IMR-90 (cell line): ENCODE data around the gene C5orf58. TPM values are rescaled to one million over a fixed set of nuclear protein-coding genes. Genes with fewer than 3 reads are reported as not detected.

Experiments
- ATAC-seq: fragments of 200-7000 bp; cut with Tn5 transposase; 2 replicates; pipeline ENCODE4 v1.9.1; 2020; ENCODE audit warnings: low read depth, mild to moderate bottlenecking, moderate library complexity
- BruUV-seq: library from RNA; stranded (reverse); fragments of 400-500 nt; replicated peaks from 2 replicates; lab custom pipeline; 2021; lab: Mats Ljungman, UMichigan
- CTCF ChIA-PET: fragments of 300-600 bp; formaldehyde crosslinking; extraction: SDS; loops from one replicate; lab custom pipeline; 2021; ENCODE audit warnings: antibody characterized with exemption; lab: Yijun Ruan, JAX
- POLR2A ChIA-PET: fragments of 300-600 bp; sonication (Branson Sonifier 250); formaldehyde crosslinking; loops from one replicate; lab custom pipeline; 2022; ENCODE audit warnings: antibody characterized with exemption; ENCODE audit not compliant: unreplicated experiment; lab: Charles Lee
- DNase-seq: peaks from one replicate; pipeline ENCODE4 v3.0.0; 2013
- H2AFZ ChIP-seq: replicated peaks from 2 replicates; pipeline ENCODE3; 2013; ENCODE audit warnings: low read length, mild to moderate bottlenecking; ENCODE audit not compliant: poor library complexity
- H2AK5ac ChIP-seq: 2 replicates; pipeline ENCODE4 v1.6.1; 2013; ENCODE audit warnings: low read depth, low read length, inconsistent platforms
- H2AK9ac ChIP-seq: replicated peaks from 2 replicates; pipeline ENCODE3; 2013; ENCODE audit warnings: mild to moderate bottlenecking, low read depth, low read length, moderate library complexity; ENCODE audit not compliant: poor library complexity
- H2BK120ac ChIP-seq: 2 replicates; pipeline ENCODE4 v1.6.1; 2013; ENCODE audit warnings: low read depth, low read length, inconsistent platforms
- H2BK15ac ChIP-seq: 3 replicates; pipeline ENCODE4 v1.6.1; 2013; ENCODE audit warnings: low read depth, low read length, inconsistent platforms
- H2BK20ac ChIP-seq: 2 replicates; pipeline ENCODE4 v1.6.1; 2013; ENCODE audit warnings: low read depth, mild to moderate bottlenecking, inconsistent platforms, low read length, moderate library complexity
- H2BK5ac ChIP-seq: 2 replicates; pipeline ENCODE4 v1.6.1; 2013; ENCODE audit warnings: mild to moderate bottlenecking, low read depth, low read length, inconsistent platforms; ENCODE audit not compliant: poor library complexity, severe bottlenecking
- H3K14ac ChIP-seq: replicated peaks from 2 replicates; pipeline ENCODE4 v1.6.1; 2013; ENCODE audit warnings: low read depth, low read length, inconsistent platforms
- H3K18ac ChIP-seq: 2 replicates; pipeline ENCODE4 v1.6.1; 2013; ENCODE audit warnings: low read depth, low read length, control low read depth
- H3K23ac ChIP-seq: 2 replicates; pipeline ENCODE4 v1.6.1; 2013; ENCODE audit warnings: low read depth, low read length, inconsistent platforms
- H3K27ac ChIP-seq: 2 replicates; pipeline ENCODE4 v1.5.1; 2013; ENCODE audit warnings: mild to moderate bottlenecking, control low read depth, low read length; ENCODE audit not compliant: insufficient read depth
- H3K27me3 ChIP-seq: 2 replicates; pipeline ENCODE4 v1.6.1; 2013; ENCODE audit warnings: low read length; ENCODE audit not compliant: control insufficient read depth, insufficient read depth
- H3K36me3 ChIP-seq: 2 replicates; pipeline ENCODE4 v1.6.1; 2013; ENCODE audit warnings: low read length, mixed read lengths; ENCODE audit not compliant: control insufficient read depth, insufficient read depth
- H3K4ac ChIP-seq: 2 replicates; pipeline ENCODE4 v1.6.1; 2013; ENCODE audit warnings: low read depth, low read length, inconsistent platforms
- H3K4me1 ChIP-seq: 2 replicates; pipeline ENCODE4 v1.6.1; 2013; ENCODE audit warnings: low read length, mixed read lengths; ENCODE audit not compliant: control insufficient read depth, insufficient read depth
- H3K4me2 ChIP-seq: 2 replicates; pipeline ENCODE4 v1.6.1; 2013; ENCODE audit warnings: low read depth, mild to moderate bottlenecking, control low read depth, low read length, moderate library complexity
- H3K4me3 ChIP-seq: 2 replicates; pipeline ENCODE4 v1.5.1; 2013; ENCODE audit warnings: low read depth, mild to moderate bottlenecking, control low read depth, low read length, moderate library complexity; ENCODE audit not compliant: insufficient read depth
- H3K56ac ChIP-seq: 2 replicates; pipeline ENCODE4 v1.6.1; 2013; ENCODE audit warnings: low read length, inconsistent platforms; ENCODE audit not compliant: insufficient read depth; ENCODE audit errors: extremely low read depth
- H3K79me1 ChIP-seq, 2 experiments: 2 replicates each; pipeline ENCODE4 v1.6.1; 2013; ENCODE audit warnings: low read length in 2 of 2, inconsistent platforms in 1 of 2, low read depth in 1 of 2
- H3K9ac ChIP-seq: 2 replicates; pipeline ENCODE4 v1.6.1; 2013; ENCODE audit warnings: low read depth, low read length, control low read depth
- H3K9me1 ChIP-seq: 2 replicates; pipeline ENCODE4 v1.6.1; 2013; ENCODE audit warnings: low read length, inconsistent platforms; ENCODE audit not compliant: insufficient read depth
- H3K9me3 ChIP-seq: 2 replicates; pipeline ENCODE4 v1.6.1; 2013; ENCODE audit warnings: low read length; ENCODE audit not compliant: control insufficient read depth, insufficient read depth
- H4K20me1 ChIP-seq: 2 replicates; pipeline ENCODE4 v1.6.1; 2013; ENCODE audit warnings: low read length, inconsistent platforms; ENCODE audit not compliant: insufficient read depth
- H4K5ac ChIP-seq: 2 replicates; pipeline ENCODE4 v1.6.1; 2013; ENCODE audit warnings: mild to moderate bottlenecking, low read depth, low read length, control low read depth
- H4K8ac ChIP-seq, 2 experiments: 2 replicates each; pipeline ENCODE4 v1.6.1; 2013; ENCODE audit warnings: low read depth in 2 of 2, low read length in 2 of 2, control low read depth in 1 of 2, inconsistent platforms in 1 of 2
- H4K91ac ChIP-seq: 2 replicates; pipeline ENCODE4 v1.6.1; 2013; ENCODE audit warnings: low read depth, low read length, inconsistent platforms; ENCODE audit not compliant: insufficient read depth
- RFX5 ChIP-seq: IDR thresholded peaks from 2 replicates; pipeline ENCODE4 v1.8.0; 2012; ENCODE audit warnings: low read depth, mild to moderate bottlenecking, low read length, moderate library complexity
- WGBS, 2 experiments: methylation state at CpG; one replicate each; pipeline versions ENCODE4 v1.1.5 to v1.1.7; 2013; ENCODE audit warnings: missing lambda C conversion rate in 2 of 2; ENCODE audit not compliant: insufficient read length in 1 of 2; ENCODE audit errors: extremely low coverage in 2 of 2; 5-methylcytosine and 5-hydroxymethylcytosine counted together
- dilution Hi-C: fragments of 300-500 bp; cut with HindIII; formaldehyde crosslinking; loops from one replicate; pipeline ENCODE4 v1.14.3; 2018; ENCODE audit warnings: low sequenced_read_pairs; ENCODE audit not compliant: unreplicated experiment
- in situ Hi-C: fragments of 300-500 bp; cut with MboI; formaldehyde crosslinking; loops from 3 replicates; pipeline ENCODE4 v1.14.3; 2019; ENCODE audit warnings: low sequenced_read_pairs, inconsistent platforms, mixed read lengths
- intact Hi-C: fragments of 100-400 bp; cut with micrococcal nuclease; formaldehyde crosslinking; loops from 2 replicates; pipeline ENCODE4 v1.10.0; 2022
- polyA plus RNA-seq, 3 experiments: library from polyadenylated mRNA; depleted of rRNA; stranded (reverse); fragments of >200 nt; gene quantifications; 2 replicates each; pipeline ENCODE4 v1.2.3, GENCODE V29; 2012; ENCODE audit warnings: low replicate concordance in 1 of 3
- total RNA-seq: library from RNA; depleted of rRNA; stranded (reverse); fragments of >200 nt; gene quantifications from 2 replicates; pipeline ENCODE4 v1.2.3, GENCODE V29; 2012

C5orf58 gene
- total and polyA plus RNA-seq, 2 of the 4 experiments (the other 2 are of a cell fraction): not detected

DNA sequence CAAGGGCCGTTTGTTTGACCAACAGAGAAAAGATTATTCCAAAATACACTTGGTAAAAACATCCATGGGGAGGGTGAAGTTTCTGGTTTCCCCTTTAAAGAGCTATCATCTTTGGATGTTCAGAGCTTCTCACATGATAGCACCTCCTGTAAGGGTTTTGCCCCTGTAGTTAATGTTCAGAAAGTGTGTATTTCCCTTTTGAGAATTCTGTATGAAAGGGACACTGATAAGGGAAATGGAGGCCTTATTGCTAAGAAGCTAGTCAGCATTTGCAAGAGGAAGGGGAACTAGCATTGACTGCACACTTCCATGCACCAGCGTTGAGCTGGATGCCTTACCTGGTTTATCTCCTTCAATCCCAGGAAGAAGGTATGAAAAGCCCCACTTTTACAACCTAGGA, 31.5 kb upstream of the C5orf58 start:
- Histone ChIP-seq H3K4me3 (no peak overlapping the region), H3K9me3 (no peaks in the 10 kb centered on the region), H4K20me1 (no peaks in the 10 kb centered on the region), H2AFZ (no peak overlapping the region), H2BK20ac (no peak overlapping the region), H3K79me1 (no peaks in the 10 kb centered on the region), H3K27me3 (no peaks in the 10 kb centered on the region; the same call in 1 of the 2 replicates), H2BK120ac (no peak overlapping the region), H2BK15ac (no peak overlapping the region), H3K27ac (no peak overlapping the region), H3K9me1 (no peaks in the 10 kb centered on the region), H4K5ac (no peak overlapping the region), H4K8ac (no peak overlapping the region), H3K56ac (no peak overlapping the region), H3K4me2 (no peak overlapping the region), H3K36me3 (no peaks in the 10 kb centered on the region), H2AK5ac (no peak overlapping the region), H2BK5ac (no peak overlapping the region), H3K23ac (no peak overlapping the region), H3K4ac (no peak overlapping the region), H3K18ac (no peak overlapping the region), H2AK9ac (no peak overlapping the region), H3K4me1 (no peaks in the 10 kb centered on the region), H3K9ac (no peak overlapping the region), H4K91ac (no peak overlapping the region), H3K14ac (no peak overlapping the region)
- no CpG with 5 or more reads among the region's 2 CpGs for WGBS, 2 experiments
- TF ChIP-seq RFX5: no peak
- dilution Hi-C loops: no loop called here
- ChIA-PET CTCF (no interaction called here), POLR2A (no interaction called here)
- ATAC-seq (no peak), DNase-seq (no peak)
- BruUV-seq: no TSS peak
- in situ Hi-C loops: no loop called here
- intact Hi-C loops: no loop called here
